ENCODE data around the gene AMOT.

The AMOT gene

DNA sequence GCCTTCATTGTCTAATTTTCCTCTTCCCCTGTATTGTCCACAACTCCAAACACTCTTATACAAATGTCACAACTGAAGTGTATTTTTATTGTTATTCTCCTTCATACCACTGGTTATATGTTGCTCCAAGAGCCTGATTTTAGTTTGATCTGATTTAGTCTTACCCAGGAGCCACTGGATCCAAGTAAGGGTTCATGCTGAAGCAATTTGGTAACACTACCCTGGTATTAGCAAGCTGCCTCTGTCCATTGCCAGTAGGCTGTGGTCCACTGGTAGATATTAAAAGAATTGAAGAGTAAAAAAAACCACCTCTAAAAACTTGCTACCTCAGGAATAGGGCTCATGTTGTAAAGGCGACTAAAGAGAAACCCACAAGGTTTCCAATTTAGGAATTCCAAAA lies 41.2 kb downstream of the AMOT start:
- DNase-seq (ENCODE audit: low read depth) = no peak

DNA sequence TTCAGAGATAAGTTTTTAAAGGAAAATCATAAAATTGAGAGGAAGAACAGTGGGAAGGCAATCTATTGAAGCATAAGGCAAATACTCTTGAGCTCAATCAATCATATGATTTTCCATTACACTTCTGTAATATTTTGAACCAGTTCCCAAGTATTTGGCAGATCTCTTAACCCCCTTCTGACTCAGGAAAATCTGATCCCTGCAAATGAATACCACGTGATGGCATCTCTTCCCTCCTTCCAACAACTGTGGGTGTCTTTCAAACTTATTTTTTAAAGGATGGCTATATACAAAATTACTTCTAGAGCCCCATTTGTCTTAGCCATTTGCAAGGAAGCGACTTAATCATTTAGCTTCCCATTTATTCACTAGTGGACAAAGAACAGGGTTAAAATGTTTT lies 41.9 kb downstream of the AMOT start:
- DNase-seq (ENCODE audit: low read depth) = no peak

DNA sequence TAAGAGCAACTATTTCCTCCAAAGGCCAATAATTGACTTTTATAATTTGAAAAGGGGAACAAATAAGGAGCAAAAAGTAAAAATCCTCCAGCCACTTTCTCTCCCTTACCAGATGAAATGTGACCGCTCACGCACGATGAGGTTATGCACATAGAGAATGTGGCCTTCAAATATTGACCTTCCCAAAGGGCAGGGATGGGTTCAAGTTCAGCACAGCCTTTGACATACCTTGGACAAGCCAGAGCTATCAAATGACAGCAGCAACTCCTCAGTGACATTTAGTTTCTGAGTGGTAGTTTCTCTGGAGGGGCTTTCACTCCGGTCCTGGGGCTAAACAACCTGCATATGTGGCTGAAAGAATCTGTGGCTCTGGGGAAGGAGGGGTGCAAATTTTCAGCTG lies 50.7 kb downstream of the AMOT start:
- DNase-seq (ENCODE audit: low read depth) = no peak

DNA sequence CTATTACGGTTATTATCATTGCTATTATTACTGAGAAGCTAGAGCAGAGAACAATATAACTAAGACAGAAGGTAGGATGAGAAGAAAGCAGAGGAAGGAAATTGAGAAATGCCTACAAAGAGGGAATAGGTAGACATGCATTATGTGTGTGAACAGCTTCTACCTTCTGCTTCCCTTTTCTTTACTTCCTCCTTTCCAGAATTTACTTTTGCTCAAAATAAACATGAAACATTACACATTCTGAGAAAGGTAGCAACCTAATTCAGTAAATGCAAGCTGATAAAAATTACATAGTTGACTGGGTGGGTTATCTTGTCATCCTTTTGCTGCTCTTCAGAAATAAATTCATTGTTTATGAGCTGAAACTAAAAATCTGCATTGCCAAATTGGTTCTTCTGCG lies 54.6 kb downstream of the AMOT start:
- no peak for DNase-seq (ENCODE audit: low read depth)

DNA sequence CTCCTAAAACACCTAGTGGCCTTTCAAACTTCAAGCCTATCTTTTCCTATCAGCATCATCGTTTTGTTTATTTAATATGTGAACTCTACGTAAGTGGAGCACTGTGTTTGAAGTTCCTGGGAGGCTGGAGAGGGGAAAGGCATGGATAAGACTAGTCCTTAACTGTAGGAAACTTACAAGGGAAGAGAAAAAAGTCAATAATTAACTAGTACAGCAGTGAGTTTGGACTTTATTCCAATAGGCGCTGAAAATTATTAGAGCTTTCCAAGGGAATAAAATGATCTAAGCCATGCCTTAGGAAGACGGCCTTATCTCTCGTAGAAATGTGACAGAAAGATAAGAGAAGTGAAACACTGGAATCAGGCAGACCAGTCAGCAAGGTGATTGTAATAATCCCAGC lies 55.3 kb downstream of the AMOT start:
- no peak for DNase-seq (ENCODE audit: low read depth)

DNA sequence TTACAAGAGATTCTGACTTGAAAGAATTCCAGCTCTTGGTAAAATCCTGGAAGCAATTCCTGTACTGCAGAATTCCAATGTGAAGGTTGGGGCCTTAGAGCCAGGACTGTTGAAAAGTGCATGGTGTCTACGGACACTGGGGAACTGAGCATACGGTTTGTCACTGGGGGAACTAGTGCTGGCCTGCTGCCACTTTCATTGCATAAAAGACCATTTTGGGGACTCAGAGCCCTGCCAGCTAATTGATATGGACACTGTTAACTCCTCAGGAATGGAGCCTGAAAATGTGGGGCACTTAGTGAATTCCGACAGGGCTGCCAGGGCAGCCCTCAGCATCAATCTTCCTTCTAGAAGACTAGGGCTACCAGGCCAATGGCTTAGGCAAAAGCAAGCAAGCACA lies 55.9 kb downstream of the AMOT start:
- no peak for DNase-seq (ENCODE audit: low read depth)

DNA sequence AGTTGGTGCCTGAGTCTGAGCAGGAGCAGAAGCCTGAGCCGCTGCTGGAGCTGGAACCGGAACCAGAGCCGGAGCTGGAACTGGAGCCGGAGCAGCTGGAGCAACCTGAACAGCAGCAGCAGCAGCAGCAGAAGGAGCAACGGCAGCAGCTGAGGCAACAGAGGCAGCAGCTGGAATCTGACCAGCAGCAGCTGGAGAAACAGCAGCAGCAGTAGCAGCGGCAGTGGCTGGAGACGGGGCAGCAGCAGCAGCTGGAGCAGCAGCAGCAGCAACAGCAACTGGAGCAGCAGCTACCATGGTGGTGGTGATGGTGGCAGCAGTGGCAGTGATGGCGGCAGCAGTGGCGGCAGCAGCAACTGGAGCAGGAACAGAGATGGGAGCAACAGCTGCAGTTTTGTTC lies 61.5 kb downstream of the AMOT start:
- no peak for DNase-seq (ENCODE audit: low read depth)

DNA sequence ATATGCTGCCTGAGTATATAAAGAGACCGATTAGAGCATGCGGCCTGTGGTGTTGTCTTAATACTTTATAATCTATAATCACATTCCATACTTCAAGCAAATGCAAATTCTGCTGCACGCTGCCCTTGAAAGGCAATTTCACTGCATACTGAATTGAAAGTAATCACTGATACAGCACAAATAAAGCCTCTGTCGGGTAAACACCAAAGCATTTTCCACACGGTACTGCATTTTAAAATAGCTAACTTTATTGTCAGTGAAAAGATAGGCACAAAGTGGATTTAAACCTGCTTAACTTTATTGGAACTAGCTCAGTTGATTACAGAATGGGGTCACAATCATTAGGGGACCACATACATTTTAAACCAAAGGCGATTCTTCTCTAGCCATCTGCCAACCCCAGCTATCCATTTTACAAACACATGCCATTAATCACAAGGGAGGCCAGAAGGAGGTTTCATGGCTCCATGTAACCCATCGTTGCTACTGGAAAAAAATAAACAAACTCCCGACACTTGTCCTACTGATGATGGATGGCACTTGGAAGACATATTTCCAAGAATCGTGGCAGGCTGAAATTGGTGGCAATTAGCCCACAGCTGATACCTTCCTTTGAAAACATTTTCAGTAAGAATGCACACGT lies 65.9 kb downstream of the AMOT start:
- no peak for DNase-seq (ENCODE audit: low read depth)

DNA sequence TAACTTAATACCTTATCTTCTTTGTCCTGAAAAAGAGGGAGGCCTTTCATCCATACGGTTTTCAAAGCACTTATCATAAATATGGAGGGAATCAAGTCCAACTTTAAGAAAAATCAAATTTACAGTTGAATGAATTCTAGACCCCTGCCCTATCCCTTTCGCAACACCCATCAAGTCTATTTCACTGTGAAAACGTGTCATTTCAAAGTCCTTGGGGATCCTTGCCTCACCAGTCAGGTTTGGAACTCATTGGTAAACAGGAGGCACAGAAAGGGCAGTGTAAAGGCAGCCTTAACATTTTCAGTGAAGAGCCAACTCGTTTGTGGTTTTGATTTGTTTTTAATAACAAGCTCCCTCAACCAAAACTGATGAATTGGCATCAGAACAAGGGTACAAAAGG lies 66.5 kb downstream of the AMOT start:
- no peak for DNase-seq (ENCODE audit: low read depth)

DNA sequence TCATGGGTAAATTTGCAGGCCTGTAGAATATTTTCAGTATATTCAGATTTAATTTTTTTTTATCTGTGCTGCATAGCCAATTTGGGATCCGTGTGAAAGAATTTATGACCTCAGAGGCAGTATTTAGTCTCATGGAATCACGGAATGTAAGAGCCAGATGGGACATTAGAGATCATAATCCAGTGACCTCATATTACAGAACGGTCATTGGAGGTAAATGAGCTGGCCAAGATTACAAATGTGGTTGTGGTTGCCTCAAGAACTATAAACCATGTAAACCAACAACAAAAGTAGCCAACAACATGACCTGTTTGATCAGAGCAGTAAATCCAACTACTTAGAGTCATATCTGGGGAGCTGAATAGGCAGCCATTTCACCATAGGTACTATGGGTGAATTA lies 71.6 kb downstream of the AMOT start:
- DNase-seq (ENCODE audit: low read depth) = no peak

DNA sequence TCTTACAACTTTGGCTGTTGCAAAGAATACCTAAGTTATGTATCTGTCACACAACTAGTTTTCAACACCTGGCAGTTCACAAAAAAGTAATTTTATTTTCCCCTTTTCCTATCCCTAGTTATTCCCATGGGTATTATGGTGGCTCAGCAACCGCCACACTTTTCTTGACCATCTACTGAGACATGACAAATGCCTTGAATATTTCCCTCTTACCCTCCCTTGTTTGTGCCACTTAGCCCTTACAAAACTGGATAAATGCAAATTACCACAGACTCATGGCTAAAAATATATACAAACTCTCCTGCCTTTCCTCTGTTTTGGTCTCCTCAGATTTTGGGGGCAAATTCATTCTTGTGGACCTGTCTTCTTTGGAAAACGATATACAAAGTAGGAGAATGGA lies 72.1 kb downstream of the AMOT start:
- no peak for DNase-seq (ENCODE audit: low read depth)

DNA sequence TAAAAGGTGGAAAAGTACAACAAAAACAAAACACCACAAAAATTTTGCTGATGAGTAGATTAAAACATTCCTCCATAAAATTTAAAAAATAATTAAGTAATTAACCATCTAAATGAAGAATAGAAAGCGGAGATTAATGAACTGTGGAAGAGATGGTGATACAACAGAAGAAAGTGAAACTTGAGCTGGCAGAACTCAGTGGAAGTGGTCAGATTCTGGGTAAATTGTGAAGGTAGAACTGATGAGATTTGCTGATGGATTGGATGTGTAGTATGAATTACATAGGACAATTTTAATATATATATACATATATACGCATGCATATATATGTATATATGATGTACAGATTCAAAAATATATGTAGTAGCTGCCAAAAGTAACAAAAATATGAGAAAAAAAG lies 73.9 kb downstream of the AMOT start:
- no peak for DNase-seq (ENCODE audit: low read depth)

DNA sequence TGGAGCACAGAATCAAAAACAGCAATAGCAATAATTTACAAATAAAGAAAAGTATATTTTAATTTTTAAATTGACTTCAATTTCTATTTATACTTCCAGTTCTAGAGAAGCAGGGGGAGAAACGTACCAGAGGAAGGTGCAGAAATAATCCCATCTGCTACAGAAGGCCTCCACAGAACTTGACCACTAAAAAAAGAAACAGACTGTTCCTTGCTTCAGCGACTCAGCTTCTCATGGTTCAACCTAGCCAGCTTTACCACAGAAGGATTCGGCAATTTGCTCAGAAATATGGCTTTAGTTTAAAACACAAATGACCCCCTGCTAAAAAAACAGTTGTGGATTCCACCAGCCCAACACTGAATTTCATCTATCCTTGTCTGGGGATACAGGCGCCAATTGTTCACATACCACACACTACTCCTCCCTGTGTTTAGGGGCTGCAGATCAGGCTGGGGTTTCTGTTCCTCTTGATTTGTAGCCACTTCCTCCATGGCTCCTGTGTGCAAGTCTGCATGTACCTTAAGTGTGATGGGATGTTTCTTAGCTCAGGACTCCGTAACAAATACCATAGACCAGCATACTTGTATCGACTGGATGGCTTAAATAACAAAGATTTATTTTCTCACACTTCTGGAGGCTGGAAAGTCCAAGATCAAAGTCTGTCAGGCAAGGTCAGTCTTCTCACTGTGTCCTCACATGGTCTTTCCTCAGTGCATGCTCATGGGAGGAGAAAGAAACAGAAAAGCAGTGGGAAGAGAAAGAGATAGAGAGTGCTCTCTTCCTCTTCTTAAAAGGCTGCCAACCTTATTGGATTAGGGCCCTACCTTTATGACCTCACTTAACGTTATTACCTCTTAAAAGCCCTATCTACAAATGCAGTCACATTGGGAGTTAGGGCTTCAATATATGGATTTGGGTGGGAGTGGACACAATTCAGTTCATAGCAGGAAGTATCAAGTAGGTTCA lies 79.1 kb downstream of the AMOT start:
- no peak for DNase-seq (ENCODE audit: low read depth)

DNA sequence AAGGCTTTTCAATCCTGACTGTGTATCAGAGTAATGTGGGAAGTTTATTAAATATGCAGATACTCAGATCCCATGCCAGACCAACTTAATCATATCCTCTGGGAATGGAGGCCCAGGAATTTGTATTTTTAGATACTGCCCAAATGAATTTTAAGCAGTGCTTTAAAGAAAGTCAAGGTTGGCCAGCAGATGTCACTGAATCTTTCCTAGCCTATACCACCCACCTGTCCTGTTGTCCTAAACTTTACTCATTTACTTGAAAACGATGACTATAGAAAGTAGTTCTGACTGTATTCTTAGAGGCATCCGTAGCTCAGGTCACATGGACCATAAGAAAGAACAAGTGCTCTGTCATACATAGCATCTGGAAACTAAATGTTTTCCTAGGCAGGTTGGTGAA lies 79.9 kb downstream of the AMOT start:
- DNase-seq (ENCODE audit: low read depth) = no peak

DNA sequence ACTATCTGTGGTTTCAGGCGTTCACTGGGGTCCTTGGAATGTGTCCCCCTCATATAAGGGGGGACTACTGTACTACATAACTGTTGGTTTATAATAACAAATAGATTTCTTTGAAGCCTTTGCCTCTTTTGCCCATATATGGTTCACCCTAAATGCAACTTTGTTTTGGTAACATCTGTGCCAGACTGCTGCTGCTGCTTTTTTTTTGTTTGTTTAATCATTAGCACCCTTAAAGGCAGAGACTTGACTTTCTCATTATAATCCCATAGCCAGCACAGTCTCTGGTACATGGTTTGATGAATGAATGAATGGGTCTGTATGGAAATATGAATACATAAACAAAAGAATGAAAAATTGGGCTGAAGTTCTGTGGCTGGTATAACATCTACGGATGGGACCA lies 80.7 kb downstream of the AMOT start:
- no peak for DNase-seq (ENCODE audit: low read depth)

DNA sequence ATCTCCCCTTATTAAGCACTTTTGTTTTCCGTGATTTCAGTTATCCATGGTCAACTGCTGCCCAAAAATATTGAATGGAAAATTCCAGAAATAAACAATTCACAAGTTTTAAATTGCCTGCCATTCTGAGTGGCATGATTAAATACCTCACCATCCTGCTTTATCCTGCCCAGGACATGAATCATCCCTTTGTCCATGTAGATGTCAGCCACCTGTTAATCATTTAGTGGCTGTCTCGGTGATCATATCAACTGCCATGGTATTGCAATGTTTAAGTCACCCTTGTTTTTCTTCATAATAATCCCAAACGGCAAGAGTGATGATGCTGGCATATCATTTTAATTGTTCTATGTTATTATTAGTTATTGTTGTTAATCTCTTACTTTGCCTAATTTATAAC lies 81.1 kb downstream of the AMOT start:
- no peak for DNase-seq (ENCODE audit: low read depth)

DNA sequence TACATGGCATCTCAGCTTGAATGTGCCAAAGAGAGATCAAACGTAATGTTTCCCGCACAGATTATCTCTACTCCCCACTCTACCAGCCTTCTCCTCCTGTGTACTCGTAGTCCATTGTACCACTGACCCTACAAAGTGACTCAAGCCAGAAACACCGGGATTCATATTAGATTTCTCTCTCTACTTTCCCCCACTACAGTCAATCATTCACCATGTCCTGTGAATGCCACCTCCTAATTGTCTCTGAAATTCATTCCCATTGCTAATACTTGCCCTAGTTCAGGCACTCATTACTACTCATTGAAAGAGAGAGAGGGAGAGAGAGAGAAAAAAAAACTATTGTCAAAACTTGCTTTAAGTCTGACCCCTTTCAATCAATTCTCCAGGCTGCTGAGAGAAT lies 82.7 kb downstream of the AMOT start:
- DNase-seq (ENCODE audit: low read depth) = no peak

DNA sequence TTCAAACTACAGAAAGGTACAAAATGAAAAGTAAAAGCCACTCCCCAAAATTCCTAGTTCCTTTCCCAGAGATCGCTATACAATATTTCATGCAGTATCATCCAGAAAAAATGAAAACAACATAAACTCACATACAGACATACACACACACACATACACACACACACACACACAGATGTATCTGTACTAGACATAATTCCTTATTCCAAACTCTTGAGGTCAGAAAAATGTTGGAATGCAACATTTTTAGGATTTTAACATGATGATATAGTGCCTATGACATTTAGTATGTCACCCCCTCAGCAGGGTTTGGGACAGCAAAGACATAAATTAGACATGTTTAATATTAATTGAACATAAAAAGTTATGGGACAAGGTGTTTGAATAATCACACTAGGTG lies 87.5 kb downstream of the AMOT start:
- no peak for DNase-seq (ENCODE audit: low read depth)

DNA sequence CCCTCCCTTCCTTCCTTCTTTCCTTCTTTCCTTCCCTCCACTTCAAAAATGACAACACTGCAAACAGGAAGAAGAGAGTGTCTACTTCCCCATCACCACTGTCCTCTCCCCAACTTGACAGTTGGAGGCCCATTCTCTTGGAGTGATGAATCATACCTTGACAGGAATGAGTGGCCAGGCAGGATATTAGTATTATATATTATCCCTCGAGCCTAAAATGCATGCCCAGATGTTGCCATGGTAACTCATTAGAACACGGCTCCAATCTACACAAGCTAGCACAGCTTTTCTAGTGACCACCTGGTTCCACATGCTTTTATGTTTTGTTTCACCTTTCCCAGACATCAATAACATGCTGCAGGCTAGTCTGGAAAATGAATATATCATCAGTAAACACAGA lies 89.6 kb downstream of the AMOT start:
- no peak for DNase-seq (ENCODE audit: low read depth)

DNA sequence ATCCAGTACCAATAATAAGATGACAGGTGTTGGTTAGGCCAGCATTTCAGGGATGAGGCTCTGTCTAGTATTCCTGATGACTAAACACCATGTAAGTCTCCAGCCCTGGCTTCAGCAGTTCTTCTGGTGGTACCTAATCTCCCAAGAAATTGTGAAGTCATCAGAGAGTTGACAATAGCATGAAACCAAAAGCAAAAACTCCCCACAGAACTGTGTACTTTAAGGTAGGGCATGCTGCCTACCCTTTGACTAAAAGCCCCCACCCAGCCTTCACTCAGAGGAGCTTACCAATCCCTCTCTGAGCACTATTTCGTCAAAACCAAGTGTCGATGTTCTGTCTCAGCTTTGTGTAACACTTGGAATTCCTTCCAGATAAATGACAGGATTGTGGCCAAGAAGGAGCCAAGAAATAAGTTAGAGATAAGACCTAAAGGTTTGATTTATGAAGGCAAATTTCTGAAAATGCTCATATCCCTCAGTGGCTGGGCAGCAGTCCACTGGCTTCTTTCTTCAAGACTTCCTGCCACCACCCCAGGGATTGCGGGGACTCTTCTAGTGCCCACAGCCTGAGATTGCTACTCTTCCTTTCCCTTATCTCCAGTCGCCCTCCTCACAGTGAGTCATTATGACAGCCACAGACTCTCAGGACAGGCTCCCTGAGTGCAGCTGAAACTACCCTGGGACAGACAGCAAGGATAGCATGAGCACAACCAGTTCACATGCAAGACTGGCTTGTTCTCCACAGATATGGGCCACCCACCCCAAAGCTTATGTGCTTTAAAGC lies 93.6 kb downstream of the AMOT start:
- no peak for DNase-seq (ENCODE audit: low read depth)

DNA sequence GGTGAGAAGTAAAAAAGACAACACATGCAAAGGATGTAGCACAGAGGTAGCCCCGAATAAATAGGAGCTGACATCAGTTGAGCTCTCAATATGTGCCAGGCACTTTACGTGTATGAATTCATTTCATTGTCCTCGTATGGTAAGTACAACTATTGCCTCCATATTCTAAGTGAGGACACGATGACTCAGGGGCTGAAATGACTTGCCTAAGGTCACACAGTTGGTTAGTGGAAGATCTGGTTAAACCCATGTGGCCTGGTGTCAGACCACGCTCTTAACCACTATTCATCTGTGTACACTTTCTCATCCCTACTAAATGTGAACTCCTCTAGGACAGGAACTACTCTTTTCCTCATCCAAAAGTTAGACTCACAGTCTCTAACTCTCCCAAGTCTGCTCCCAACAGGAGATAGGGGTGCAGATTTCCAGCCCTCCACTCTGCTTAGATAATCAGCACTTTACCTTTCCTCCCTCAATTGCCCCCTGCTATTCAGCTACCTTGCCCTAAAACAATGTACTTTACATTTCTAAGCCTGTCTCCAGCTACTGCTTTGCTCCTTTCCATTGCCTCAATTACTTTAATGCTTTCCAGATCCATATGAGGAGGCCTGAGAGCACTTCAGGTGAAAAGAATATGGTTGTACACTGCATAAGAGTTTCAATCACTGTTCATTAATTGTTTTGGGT lies 102.1 kb downstream of the AMOT start:
- DNase-seq (ENCODE audit: low read depth) = no peak

DNA sequence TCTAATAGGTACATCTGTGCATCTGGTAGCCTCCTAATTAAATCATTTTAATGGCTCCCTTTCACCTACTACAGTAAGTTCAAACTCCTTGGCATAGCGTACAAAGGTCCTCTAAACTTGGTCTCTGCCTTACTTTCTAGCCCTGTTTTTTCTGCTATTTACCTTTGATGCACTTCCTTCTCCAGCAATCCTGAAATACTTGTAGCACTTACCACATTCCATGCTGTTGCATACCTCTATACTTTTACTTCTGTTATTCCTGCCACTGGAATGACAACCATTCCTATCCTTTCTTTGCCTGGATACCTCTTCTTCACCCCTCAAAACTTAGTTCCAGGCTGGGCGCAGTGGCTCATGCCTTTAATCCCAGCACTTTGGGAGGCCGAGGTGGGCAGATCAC lies 104.3 kb downstream of the AMOT start:
- no peak for DNase-seq (ENCODE audit: low read depth)

All from activated T-cell treated with anti-CD3 and anti-CD28 coated beads for 1 hour (primary cell).